K562 (cell line): Measurements from ENCODE around the gene F12. TPM values are rescaled to one million over a fixed set of nuclear protein-coding genes. Genes with fewer than 3 reads are reported as not detected.

Experiments
- ATAC-seq: fragments of 200-7000 bp; cut with Tn5 transposase; 3 replicates; pipeline ENCODE4 v1.9.1; 2020; ENCODE audit warnings: moderate library complexity
- BruUV-seq: library from RNA; stranded (reverse); fragments of 400-500 nt; replicated peaks from 2 replicates; lab custom pipeline; 2021; lab: Mats Ljungman, UMichigan
- CTCF ChIA-PET: fragments of 300-600 bp; formaldehyde crosslinking; extraction: SDS; loops from one replicate; lab custom pipeline; 2021; ENCODE audit warnings: low intra/inter-chr PET ratio; lab: Yijun Ruan, JAX
- POLR2A ChIA-PET: fragments of 300-600, 350-650 bp; sonication (Branson Sonifier 250); formaldehyde crosslinking; extraction: SDS; loops from one replicate; lab custom pipeline; 2021; ENCODE audit warnings: antibody characterized with exemption, inconsistent platforms; lab: Yijun Ruan, JAX
- DNase-seq, 4 experiments: peaks; one replicate each; pipeline versions ENCODE4 v3.0.0 to v3.0.0-alpha.2; 2011 to 2018; ENCODE audit warnings: low spot score in 3 of 4, mixed read lengths in 3 of 4; ENCODE audit errors: extremely low read depth in 1 of 4
- FAIRE-seq: peaks from 2 replicates; lab custom pipeline; 2011; peaks lifted over from hg19 to GRCh38; lab: Jason Lieb, UNC
- H2AFZ ChIP-seq: 2 replicates; pipeline ENCODE4 v1.6.0; 2011; ENCODE audit warnings: low read depth, low read length, control low read depth, inconsistent platforms
- H3K27ac ChIP-seq: fragments of 200-600 bp; 3 replicates; pipeline ENCODE4 v1.8.0; 2011; ENCODE audit warnings: low read depth, mild to moderate bottlenecking, control low read depth, inconsistent platforms, low read length, moderate library complexity, mixed read lengths; ENCODE audit errors: extremely low read depth
- H3K27me3 ChIP-seq, 2 experiments: fragments of 300-600 bp in 1 of 2; 2 replicates in 1 of 2; 3 replicates in 1 of 2; pipeline versions ENCODE4 v1.6.0 to v1.8.0; 2011; ENCODE audit warnings: inconsistent platforms in 2 of 2, low read length in 2 of 2, mild to moderate bottlenecking in 1 of 2, mixed read lengths in 1 of 2, moderate library complexity in 1 of 2; ENCODE audit not compliant: control insufficient read depth in 2 of 2, insufficient read depth in 2 of 2
- H3K36me3 ChIP-seq: fragments of 300-600 bp; 3 replicates; pipeline ENCODE4 v1.8.0; 2011; ENCODE audit warnings: mild to moderate bottlenecking, low read length, inconsistent platforms; ENCODE audit not compliant: control insufficient read depth, insufficient read depth
- H3K4me1 ChIP-seq, 2 experiments: fragments of 200-600 bp in 1 of 2; replicated peaks in 1 of 2; 2 replicates in 1 of 2; 3 replicates in 1 of 2; pipeline versions ENCODE4 v1.5.1 to v1.8.0; 2011; ENCODE audit warnings: inconsistent platforms in 2 of 2, low read length in 2 of 2, mild to moderate bottlenecking in 1 of 2, mixed read lengths in 1 of 2, moderate library complexity in 1 of 2; ENCODE audit not compliant: control insufficient read depth in 2 of 2, insufficient read depth in 2 of 2
- H3K4me2 ChIP-seq: 2 replicates; pipeline ENCODE4 v1.6.1; 2011; ENCODE audit warnings: low read length, control low read depth, inconsistent platforms, mixed read lengths; ENCODE audit not compliant: insufficient read depth
- H3K4me3 ChIP-seq: fragments of 200-600 bp; sonication (generic), shearing (Covaris generic); 2 replicates; pipeline ENCODE4 v1.5.1; 2016; ENCODE audit warnings: control low read depth, inconsistent platforms
- H3K79me2 ChIP-seq: fragments of 200-600 bp; 3 replicates; pipeline ENCODE4 v1.8.0; 2011; ENCODE audit warnings: low read length, inconsistent platforms; ENCODE audit not compliant: control insufficient read depth, insufficient read depth
- H3K9ac ChIP-seq, 2 experiments: 2 replicates each; pipeline versions ENCODE4 v1.6.0 to v1.6.1; 2011; ENCODE audit warnings: low read depth in 2 of 2, low read length in 2 of 2, control low read depth in 1 of 2, inconsistent platforms in 1 of 2, mild to moderate bottlenecking in 1 of 2, mixed read lengths in 1 of 2; ENCODE audit not compliant: insufficient read depth in 1 of 2
- H3K9me1 ChIP-seq: one replicate; pipeline ENCODE4 v1.6.0; 2011; ENCODE audit warnings: inconsistent platforms, mild to moderate bottlenecking, low read length, moderate library complexity; ENCODE audit not compliant: control insufficient read depth, insufficient read depth
- H3K9me3 ChIP-seq: replicated peaks from 2 replicates; pipeline ENCODE4 v1.5.1; 2011; ENCODE audit warnings: low read depth, low read length, inconsistent platforms; ENCODE audit not compliant: control insufficient read depth, insufficient read depth
- H4K20me1 ChIP-seq: replicated peaks from 2 replicates; pipeline ENCODE4 v1.6.1; 2011; ENCODE audit warnings: low read length, inconsistent platforms, mixed read lengths; ENCODE audit not compliant: control insufficient read depth, insufficient read depth
- CHD1 ChIP-seq: fragments of 200-600 bp; sonication (generic); IDR thresholded peaks from one replicate; pipeline ENCODE4 v1.6.1; 2012; ENCODE audit warnings: mild to moderate bottlenecking, moderate library complexity, low read length, inconsistent platforms
- CREB1 ChIP-seq, 2 experiments: sonication (generic) in 1 of 2; formaldehyde crosslinking in 1 of 2; IDR thresholded peaks; 2 replicates each; pipeline versions ENCODE4 v1.6.1 to v1.8.0; 2012 to 2022; ENCODE audit warnings: inconsistent platforms in 1 of 2, mild to moderate bottlenecking in 1 of 2, missing genetic modification reagents in 1 of 2, moderate library complexity in 1 of 2
- DPF2 ChIP-seq: fragments of 450-650 bp; IDR thresholded peaks from 2 replicates; pipeline ENCODE4 v1.6.1; 2016
- FOXO4 ChIP-seq: fragments of 450-650 bp; formaldehyde crosslinking; IDR thresholded peaks from 2 replicates; pipeline ENCODE4 v1.4.0; 2020; ENCODE audit warnings: mild to moderate bottlenecking, moderate library complexity
- IRF9 ChIP-seq: fragments of 450-650 bp; IDR thresholded peaks from 2 replicates; pipeline ENCODE4 v1.6.1; 2016; ENCODE audit warnings: missing biosample characterization, missing genetic modification characterization
- MAFK ChIP-seq: IDR thresholded peaks from 2 replicates; pipeline ENCODE4 v1.6.1; 2011; ENCODE audit warnings: low read length, improper control_type of control experiment
- NELFE ChIP-seq: IDR thresholded peaks from 2 replicates; pipeline ENCODE4 v1.6.1; 2011; ENCODE audit warnings: mild to moderate bottlenecking; ENCODE audit not compliant: insufficient read depth, insufficient read length
- NR2F6 ChIP-seq: fragments of 450-650 bp; formaldehyde crosslinking; IDR thresholded peaks from 2 replicates; pipeline ENCODE4 v1.4.0; 2020; ENCODE audit warnings: mild to moderate bottlenecking
- RNF219 ChIP-seq: fragments of 250-450 bp; sonication (Bioruptor Pico); IDR thresholded peaks from 2 replicates; pipeline ENCODE4 v1.5.0; 2022; ENCODE audit warnings: mild to moderate bottlenecking
- SRSF1 ChIP-seq: fragments of 200-400 bp; formaldehyde crosslinking; IDR thresholded peaks from 2 replicates; pipeline ENCODE4 v1.6.1; 2017; ENCODE audit warnings: mild to moderate bottlenecking, low read depth, low read length, moderate library complexity
- TCF7L2 ChIP-seq: fragments of 150-350 bp; IDR thresholded peaks from 2 replicates; pipeline ENCODE4 v1.6.1; 2016; ENCODE audit warnings: low read depth, mild to moderate bottlenecking, low read length, moderate library complexity
- TOE1 ChIP-seq, 2 experiments: fragments of 450-650 bp in 1 of 2; sonication (generic) in 1 of 2; formaldehyde crosslinking in 1 of 2; IDR thresholded peaks; 2 replicates each; pipeline versions ENCODE4 v1.7.1 to v1.8.0; 2016 to 2022; ENCODE audit warnings: borderline replicate concordance in 2 of 2, mild to moderate bottlenecking in 2 of 2, antibody characterized with exemption in 1 of 2, inconsistent platforms in 1 of 2, low read depth in 1 of 2, missing genetic modification reagents in 1 of 2, moderate library complexity in 1 of 2
- XRCC5 ChIP-seq: fragments of 200-400 bp; formaldehyde crosslinking; IDR thresholded peaks from 2 replicates; pipeline ENCODE4 v1.6.1; 2017; ENCODE audit warnings: low read depth, mild to moderate bottlenecking, low read length
- ZNF197 ChIP-seq: fragments of 200-800 bp; sonication (Bioruptor generic); IDR thresholded peaks from 2 replicates; pipeline ENCODE4 v1.6.1; 2016; ENCODE audit warnings: low read depth, missing genetic modification characterization, missing compliant biosample characterization
- WGBS: fragments of 100-300 bp; shearing (Covaris generic); methylation state at CpG from one replicate; pipeline ENCODE4 v1.1.6; 2016; ENCODE audit warnings: low coverage, mixed read lengths; ENCODE audit not compliant: insufficient coverage; ENCODE audit errors: missing lambda C conversion rate; 5-methylcytosine and 5-hydroxymethylcytosine counted together
- in situ Hi-C: fragments of 300-500 bp; cut with MboI; formaldehyde crosslinking; loops from 4 replicates; pipeline ENCODE4 v1.15.0; 2018; ENCODE audit warnings: inconsistent platforms, mixed read lengths
- intact Hi-C: fragments of 100-400 bp; cut with micrococcal nuclease; formaldehyde crosslinking; loops from 2 replicates; pipeline ENCODE4 v1.14.2; 2022
- polyA plus RNA-seq, 8 experiments: library from polyadenylated mRNA; depleted of rRNA in 4 of 8; stranded (reverse) in 5 of 8; unstranded in 3 of 8; fragments of >200 nt; fragmentation: Nextera tagmentation in 2 of 8; fragmentation: Illumina TruSeq in 1 of 8; extraction: Ambion mirVana in 2 of 8; extraction: Trizol in 1 of 8; gene quantifications; 2 replicates each; pipeline versions ENCODE4 v1.2.1 to v1.2.3, GENCODE V29; 2011 to 2014; ENCODE audit warnings: inconsistent platforms in 1 of 8, missing spikeins in 1 of 8
- total RNA-seq, 7 experiments: library from RNA; depleted of rRNA in 6 of 7; stranded (reverse); fragments of >200 nt in 6 of 7; fragmentation: Illumina TruSeq in 2 of 7; extraction: Trizol in 2 of 7; gene quantifications; 2 replicates each; pipeline versions ENCODE4 v1.2.1 to v1.2.3, GENCODE V29; 2011 to 2021; ENCODE audit warnings: low replicate concordance in 1 of 7
- TF ChIP-seq, protein P1 (sequence below): fragments of 450-650 bp; IDR thresholded peaks from 2 replicates; pipeline ENCODE4 v1.6.1; 2016; ENCODE audit warnings: low read depth, mild to moderate bottlenecking, moderate library complexity

The F12 gene
- total and polyA plus RNA-seq, 9 of the 15 experiments (the other 6 are each of a cell fraction or from before 2014, with no cell fraction given), result 0.59 to 18.3 (median 3.6) TPM

DNA sequence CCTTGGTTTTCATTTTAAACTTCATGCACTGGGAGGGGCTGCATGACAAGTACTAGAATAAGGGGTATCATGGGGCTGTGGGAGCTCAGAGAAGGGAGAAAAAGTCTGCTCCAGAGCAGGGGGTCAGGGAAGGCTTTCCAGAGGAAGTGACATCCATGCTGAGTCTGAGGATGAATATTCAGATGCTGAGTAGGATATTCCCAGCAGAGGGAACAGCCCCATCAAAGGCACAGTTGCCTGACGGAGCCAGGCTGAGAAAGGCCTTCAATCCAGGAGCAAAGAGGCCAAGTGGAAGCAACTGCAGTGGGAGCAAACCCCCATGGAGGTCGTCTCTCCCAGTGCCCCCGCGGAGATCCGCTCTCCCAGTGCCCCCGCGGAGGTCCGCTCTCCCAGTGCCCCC is 13.3 kb downstream of the F12 start:
- Histone ChIP-seq H2AFZ (no peak overlapping the region), H3K4me3 (no peak overlapping the region), H3K27me3 (peaks cover 2 to 27% of the 10 kb centered on the region in 2 experiments; a peak in 3 of 5 replicates), H3K4me2 (no peak overlapping the region), H3K9me3 (no peaks in the 10 kb centered on the region), H3K9ac (no peak overlapping the region; a peak in 1 of 4 replicates), H4K20me1 (no peaks in the 10 kb centered on the region), H3K9me1 (no peaks in the 10 kb centered on the region), H3K27ac (no peak overlapping the region), H3K79me2 (no peaks in the 10 kb centered on the region), H3K4me1 (peaks cover 0 to 16% of the 10 kb centered on the region in 2 experiments; a peak in 2 of 5 replicates), H3K36me3 (no peaks in the 10 kb centered on the region)
- ChIA-PET POLR2A (no interaction called here), CTCF (no interaction called here)
- in situ Hi-C loops, result loop anchor here (10.0 kb wide), 1 partner anchor 669 kb away; no protein-coding TSS in a partner anchor
- no TSS peak for BruUV-seq
- DNase-seq (no peak), ATAC-seq (no peak), FAIRE-seq (no peak)
- whole genome bisulfite sequencing, result 5% methylated on average over 7 of the region's 8 CpGs
- intact Hi-C loops, result no loop called here
- TF ChIP-seq FOXO4 (CRISPR knock-in tag), result no peak
- no peak for TF ChIP-seq DPF2
- TF ChIP-seq NELFE, result no peak
- TF ChIP-seq, protein P1, sequence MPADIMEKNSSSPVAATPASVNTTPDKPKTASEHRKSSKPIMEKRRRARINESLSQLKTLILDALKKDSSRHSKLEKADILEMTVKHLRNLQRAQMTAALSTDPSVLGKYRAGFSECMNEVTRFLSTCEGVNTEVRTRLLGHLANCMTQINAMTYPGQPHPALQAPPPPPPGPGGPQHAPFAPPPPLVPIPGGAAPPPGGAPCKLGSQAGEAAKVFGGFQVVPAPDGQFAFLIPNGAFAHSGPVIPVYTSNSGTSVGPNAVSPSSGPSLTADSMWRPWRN, result no peak
- TF ChIP-seq TCF7L2, result no peak
- no peak for TF ChIP-seq XRCC5
- no peak for TF ChIP-seq RNF219
- TF ChIP-seq SRSF1, result no peak
- no peak for TF ChIP-seq IRF9 (tag)
- no peak for TF ChIP-seq TOE1 (IDR thresholded peaks at IDR 0.05; ENCODE audit: borderline replicate concordance)
- no peak for TF ChIP-seq TOE1 (CRISPR knock-in tag; IDR thresholded peaks at IDR 0.05; ENCODE audit: borderline replicate concordance, low read depth)
- TF ChIP-seq NR2F6, result no peak
- TF ChIP-seq MAFK, result no peak
- no peak for TF ChIP-seq CREB1 (IDR thresholded peaks at IDR 0.05)
- TF ChIP-seq CREB1 (CRISPR knock-in tag; IDR thresholded peaks at IDR 0.05), result no peak
- TF ChIP-seq ZNF197 (CRISPR knock-in tag), result no peak
- TF ChIP-seq CHD1, result no peak
